GM23248 (cell line): ENCODE measurements around the gene FAM219B.

Experiments used
- EZH2 ChIP-seq: fragments of 200-600 bp; sonication (generic); IDR thresholded peaks from 2 replicates; pipeline ENCODE4 v1.6.1; 2018; ENCODE audit warnings: antibody characterized with exemption, mild to moderate bottlenecking; ENCODE audit not compliant: insufficient read depth, poor library complexity, severe bottlenecking
- EZH2phosphoT487 ChIP-seq: fragments of 200-600 bp; sonication (generic); IDR thresholded peaks from 2 replicates; pipeline ENCODE4 v1.6.1; 2018; ENCODE audit warnings: antibody characterized with exemption, moderate library complexity, mild to moderate bottlenecking, low read depth; ENCODE audit not compliant: insufficient read depth

- TF ChIP-seq EZH2 (no peak), EZH2phosphoT487 (no peak)
These were observed 41.3 kb downstream of the FAM219B start for GRCh38 chr15:74865316-74865715.
